MCF 10A (cell line): ENCODE measurements around the gene JPH3. TPM values are rescaled to one million over a fixed set of nuclear protein-coding genes. Genes with fewer than 3 reads are reported as not detected.

Source experiments
- BruUV-seq: library from RNA; stranded (reverse); fragments of 400-500 nt; replicated peaks from 2 replicates; lab custom pipeline; 2021; lab: Mats Ljungman, UMichigan
- CTCF ChIA-PET: fragments of 300-600 bp; sonication (Branson Sonifier 250); formaldehyde crosslinking; extraction: SDS; loops from one replicate; lab custom pipeline; 2021; ENCODE audit warnings: antibody characterized with exemption, inconsistent platforms; lab: Yijun Ruan, JAX
- POLR2A ChIA-PET: fragments of 300-600, 350-650 bp; sonication (Branson Sonifier 250); formaldehyde crosslinking; extraction: SDS; loops from one replicate; lab custom pipeline; 2020; ENCODE audit warnings: antibody characterized with exemption, inconsistent platforms; lab: Yijun Ruan, JAX
- DNase-seq: peaks from one replicate; pipeline ENCODE4 v3.0.0-alpha.2; 2018; ENCODE audit not compliant: unreplicated experiment
- H3K27ac Mint-ChIP-seq: one replicate; pipeline ENCODE4 v1.8.0; 2022; ENCODE audit warnings: mild to moderate bottlenecking, low read depth, mixed read lengths; ENCODE audit not compliant: unreplicated experiment
- H3K27me3 Mint-ChIP-seq: one replicate; pipeline ENCODE4 v1.8.0; 2022; ENCODE audit warnings: mixed read lengths; ENCODE audit not compliant: insufficient read depth, unreplicated experiment
- H3K36me3 Mint-ChIP-seq: one replicate; pipeline ENCODE4 v1.8.0; 2022; ENCODE audit warnings: mild to moderate bottlenecking, moderate library complexity, mixed read lengths; ENCODE audit not compliant: insufficient read depth, unreplicated experiment
- H3K4me1 Mint-ChIP-seq: one replicate; pipeline ENCODE4 v1.8.0; 2022; ENCODE audit warnings: mixed read lengths; ENCODE audit not compliant: insufficient read depth, unreplicated experiment
- H3K4me3 Mint-ChIP-seq: one replicate; pipeline ENCODE4 v1.8.0; 2022; ENCODE audit warnings: mild to moderate bottlenecking, moderate library complexity, mixed read lengths; ENCODE audit not compliant: unreplicated experiment
- H3K9me3 Mint-ChIP-seq: one replicate; pipeline ENCODE4 v1.8.0; 2022; ENCODE audit warnings: mixed read lengths; ENCODE audit not compliant: unreplicated experiment
- intact Hi-C: fragments of 100-400 bp; cut with micrococcal nuclease; formaldehyde crosslinking; loops from 2 replicates; pipeline ENCODE4 v1.14.1; 2022
- total RNA-seq: library from RNA; stranded (reverse); gene quantifications from 2 replicates; pipeline ENCODE4 v1.2.3, GENCODE V29; 2022
- TF ChIP-seq, protein P1 (sequence below): fragments of 200-600 bp; IDR thresholded peaks from one replicate; pipeline ENCODE4 v1.8.0; 2022; ENCODE audit warnings: antibody characterized with exemption, mild to moderate bottlenecking; ENCODE audit not compliant: unreplicated experiment

Gene JPH3
- total RNA-seq, 1 experiment from 2014 or later = not detected

DNA sequence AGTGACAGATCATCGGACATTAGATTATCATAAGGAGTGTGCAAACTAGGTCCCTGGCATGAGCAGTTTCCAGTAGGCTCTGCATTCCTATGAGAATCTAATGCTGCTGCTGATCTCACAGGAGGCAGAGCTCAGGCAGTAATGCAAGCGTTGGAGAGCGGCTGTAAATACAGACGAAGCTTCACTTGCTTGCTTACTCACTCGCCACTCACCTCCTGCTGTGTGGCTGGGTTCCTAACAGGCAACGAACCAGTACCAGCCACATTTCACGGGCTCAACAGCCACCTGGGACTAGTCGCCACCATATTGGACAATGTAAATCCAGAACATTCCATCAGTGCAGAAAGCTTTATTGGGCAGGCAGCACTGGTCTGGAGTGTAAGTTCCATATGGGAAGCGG lies 7.7 kb downstream of the JPH3 start:
- CTCF ChIA-PET = no interaction called here
- Mint-ChIP-seq H3K27ac (no peak overlapping the region), H3K36me3 (no peaks in the 10 kb centered on the region), H3K4me3 (no peak overlapping the region), H3K9me3 (no peaks in the 10 kb centered on the region), H3K27me3 (peaks cover 54% of the 10 kb centered on the region), H3K4me1 (no peaks in the 10 kb centered on the region)
- TF ChIP-seq, protein P1, sequence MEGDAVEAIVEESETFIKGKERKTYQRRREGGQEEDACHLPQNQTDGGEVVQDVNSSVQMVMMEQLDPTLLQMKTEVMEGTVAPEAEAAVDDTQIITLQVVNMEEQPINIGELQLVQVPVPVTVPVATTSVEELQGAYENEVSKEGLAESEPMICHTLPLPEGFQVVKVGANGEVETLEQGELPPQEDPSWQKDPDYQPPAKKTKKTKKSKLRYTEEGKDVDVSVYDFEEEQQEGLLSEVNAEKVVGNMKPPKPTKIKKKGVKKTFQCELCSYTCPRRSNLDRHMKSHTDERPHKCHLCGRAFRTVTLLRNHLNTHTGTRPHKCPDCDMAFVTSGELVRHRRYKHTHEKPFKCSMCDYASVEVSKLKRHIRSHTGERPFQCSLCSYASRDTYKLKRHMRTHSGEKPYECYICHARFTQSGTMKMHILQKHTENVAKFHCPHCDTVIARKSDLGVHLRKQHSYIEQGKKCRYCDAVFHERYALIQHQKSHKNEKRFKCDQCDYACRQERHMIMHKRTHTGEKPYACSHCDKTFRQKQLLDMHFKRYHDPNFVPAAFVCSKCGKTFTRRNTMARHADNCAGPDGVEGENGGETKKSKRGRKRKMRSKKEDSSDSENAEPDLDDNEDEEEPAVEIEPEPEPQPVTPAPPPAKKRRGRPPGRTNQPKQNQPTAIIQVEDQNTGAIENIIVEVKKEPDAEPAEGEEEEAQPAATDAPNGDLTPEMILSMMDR = no peak
- intact Hi-C loops = no loop called here
- no TSS peak for BruUV-seq
- no peak for DNase-seq
- POLR2A ChIA-PET = no interaction called here

DNA sequence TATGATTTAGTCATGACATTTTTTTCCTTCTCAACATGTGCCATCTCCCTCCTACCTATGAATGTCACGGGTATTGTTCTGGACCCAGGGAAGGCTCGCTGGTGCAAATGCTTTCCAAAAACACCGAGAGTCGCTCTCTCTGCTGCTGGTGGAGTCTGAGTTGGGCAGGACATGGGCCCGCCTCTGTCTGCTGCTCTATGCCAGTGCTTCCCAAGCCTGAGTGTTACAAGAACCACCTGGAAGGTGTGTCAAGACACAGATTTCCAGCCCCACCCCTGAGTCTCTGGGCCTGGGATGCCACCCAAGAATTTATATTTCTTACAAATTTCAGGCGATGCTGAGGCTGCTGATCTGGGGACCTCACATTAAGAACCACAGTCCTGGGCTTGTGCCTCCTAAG lies 9.1 kb downstream of the JPH3 start:
- H3K27me3 Mint-ChIP-seq = peaks cover 53% of the 10 kb centered on the region
- DNase-seq = no peak
- intact Hi-C loops = no loop called here
- no peaks in the 10 kb centered on the region for H3K4me1 Mint-ChIP-seq
- H3K9me3 Mint-ChIP-seq = no peaks in the 10 kb centered on the region
- CTCF ChIA-PET = interaction anchor here (0.6 kb wide), 1 partner anchor 24 kb away, joined by 4 read pairs; no protein-coding TSS in a partner anchor
- no TSS peak for BruUV-seq
- no peak overlapping the region for H3K27ac Mint-ChIP-seq
- POLR2A ChIA-PET = no interaction called here
- TF ChIP-seq, protein P1 = no peak
- H3K36me3 Mint-ChIP-seq = no peaks in the 10 kb centered on the region
- no peak overlapping the region for H3K4me3 Mint-ChIP-seq

DNA sequence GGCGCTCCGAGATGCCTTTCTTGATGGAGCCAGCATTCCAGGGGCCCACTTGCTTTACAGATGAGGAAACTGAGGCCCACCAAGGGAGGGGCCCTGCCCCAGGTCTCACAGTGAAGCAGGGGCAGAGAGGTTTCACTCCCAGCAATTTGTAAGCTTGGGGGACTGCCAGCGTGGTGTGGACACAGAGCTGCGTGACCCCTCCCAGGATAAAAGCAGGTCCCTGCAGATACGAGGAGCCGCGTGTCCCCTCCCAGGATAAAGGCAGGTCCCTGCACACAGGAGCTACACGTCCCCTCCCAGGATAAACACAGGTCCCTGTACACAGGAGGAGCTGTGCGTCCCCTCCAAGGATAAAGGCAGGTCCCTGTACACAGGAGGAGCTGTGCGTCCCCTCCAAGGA lies 11.7 kb downstream of the JPH3 start:
- POLR2A ChIA-PET = no interaction called here
- CTCF ChIA-PET = interaction anchor here (0.7 to 2.3 kb wide), 4 partner anchors 10 to 41 kb away, joined by 3 to 10 read pairs (median 3); no protein-coding TSS in a partner anchor
- H3K27ac Mint-ChIP-seq = no peak overlapping the region
- TF ChIP-seq, protein P1 = no peak
- H3K27me3 Mint-ChIP-seq = peaks cover 33% of the 10 kb centered on the region
- no peaks in the 10 kb centered on the region for H3K9me3 Mint-ChIP-seq
- intact Hi-C loops = no loop called here
- no TSS peak for BruUV-seq
- H3K36me3 Mint-ChIP-seq = no peaks in the 10 kb centered on the region
- no peaks in the 10 kb centered on the region for H3K4me1 Mint-ChIP-seq
- no peak overlapping the region for H3K4me3 Mint-ChIP-seq
- no peak for DNase-seq

DNA sequence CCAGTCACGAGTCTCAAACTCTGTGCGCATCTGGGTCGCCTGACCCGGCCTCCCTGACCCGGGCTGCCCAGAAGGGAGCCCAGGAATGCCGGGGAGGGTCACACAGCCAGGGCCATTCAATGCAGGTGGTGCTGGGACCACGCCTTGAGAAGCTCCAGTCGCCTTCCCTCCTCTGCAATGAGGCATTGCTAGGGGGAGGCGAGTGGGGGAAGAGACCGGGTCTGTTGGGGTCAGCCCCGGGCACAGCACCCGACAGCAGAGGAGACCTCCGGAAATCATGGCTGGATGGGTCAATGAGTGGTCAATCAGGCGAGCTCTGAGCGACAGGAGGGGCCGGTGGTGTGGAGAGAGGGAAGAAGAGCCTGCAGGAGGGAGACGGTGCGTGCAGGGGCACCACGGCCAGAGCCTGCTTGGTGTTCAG lies 13.3 kb downstream of the JPH3 start:
- H3K27me3 Mint-ChIP-seq = peaks cover 41% of the 10 kb centered on the region
- H3K27ac Mint-ChIP-seq = no peak overlapping the region
- intact Hi-C loops = no loop called here
- H3K9me3 Mint-ChIP-seq = no peaks in the 10 kb centered on the region
- ChIA-PET CTCF (interaction anchor here (0.6 to 2.3 kb wide), 3 partner anchors 21 to 1278 kb away, joined by 3 to 10 read pairs (median 3); no protein-coding TSS in a partner anchor), POLR2A (no interaction called here)
- TF ChIP-seq, protein P1 = no peak
- DNase-seq = no peak
- H3K4me1 Mint-ChIP-seq = no peaks in the 10 kb centered on the region
- no peaks in the 10 kb centered on the region for H3K36me3 Mint-ChIP-seq
- H3K4me3 Mint-ChIP-seq = no peak overlapping the region
- BruUV-seq = no TSS peak
